Nephron progenitor cell (in vitro differentiated cells): ENCODE results near the gene ZSCAN26.

Experiments
- DNase-seq: peaks from one replicate; pipeline ENCODE4 v3.0.0; 2021
- H3K27ac Mint-ChIP-seq: 2 replicates; pipeline ENCODE4 v1.8.0; 2021; ENCODE audit warnings: mild to moderate bottlenecking, moderate library complexity, mixed read lengths
- H3K27me3 Mint-ChIP-seq: 2 replicates; pipeline ENCODE4 v1.8.0; 2021; ENCODE audit warnings: mild to moderate bottlenecking, low read depth, mixed read lengths; ENCODE audit not compliant: poor library complexity
- H3K36me3 Mint-ChIP-seq: 2 replicates; pipeline ENCODE4 v1.8.0; 2021; ENCODE audit warnings: low read depth, mixed read lengths
- H3K4me1 Mint-ChIP-seq: 2 replicates; pipeline ENCODE4 v1.8.0; 2021; ENCODE audit warnings: mixed read lengths
- H3K4me3 Mint-ChIP-seq: 2 replicates; pipeline ENCODE4 v1.8.0; 2021; ENCODE audit warnings: mild to moderate bottlenecking, moderate library complexity, mixed read lengths
- H3K9me3 Mint-ChIP-seq: 2 replicates; pipeline ENCODE4 v1.8.0; 2021; ENCODE audit warnings: mild to moderate bottlenecking, moderate library complexity, mixed read lengths
- CTCF ChIP-seq: fragments of 200-600 bp; sonication (generic); IDR thresholded peaks from 2 replicates; pipeline ENCODE4 v1.5.0; 2021; ENCODE audit warnings: antibody characterized with exemption

The ZSCAN26 gene

GRCh38 chr6:28264834-28265401 lies 2.0 kb upstream of the ZSCAN26 start:
- no peak overlapping the region for H3K4me3 Mint-ChIP-seq
- H3K36me3 Mint-ChIP-seq, result no peaks in the 10 kb centered on the region
- no peak for DNase-seq
- peaks cover 16% of the 10 kb centered on the region for H3K27me3 Mint-ChIP-seq
- H3K9me3 Mint-ChIP-seq, result no peaks in the 10 kb centered on the region
- H3K4me1 Mint-ChIP-seq, result peaks cover 8% of the 10 kb centered on the region
- no peak for TF ChIP-seq CTCF
- H3K27ac Mint-ChIP-seq, result no peak overlapping the region

GRCh38 chr6:28266563-28266961 lies 381 bp upstream of the ZSCAN26 start:
- Mint-ChIP-seq H3K36me3 (no peaks in the 10 kb centered on the region), H3K4me3 (no peak overlapping the region), H3K27me3 (peaks cover 7% of the 10 kb centered on the region), H3K9me3 (no peaks in the 10 kb centered on the region), H3K27ac (no peak overlapping the region), H3K4me1 (peaks cover 8% of the 10 kb centered on the region)
- no peak for TF ChIP-seq CTCF
- DNase-seq, result no peak

- H3K27me3 Mint-ChIP-seq, result no peaks in the 10 kb centered on the region
- H3K27ac Mint-ChIP-seq, result no peak overlapping the region
- H3K4me1 Mint-ChIP-seq, result peaks cover 8% of the 10 kb centered on the region
- H3K36me3 Mint-ChIP-seq, result peaks cover 10% of the 10 kb centered on the region
- no peak for DNase-seq
- TF ChIP-seq CTCF, result no peak
- no peaks in the 10 kb centered on the region for H3K9me3 Mint-ChIP-seq
- no peak overlapping the region for H3K4me3 Mint-ChIP-seq
These were observed 734 bp downstream of the ZSCAN26 start for GRCh38 chr6:28267695-28268059.

GRCh38 chr6:28269492-28269891 lies 2.5 kb downstream of the ZSCAN26 start:
- H3K9me3 Mint-ChIP-seq, result no peaks in the 10 kb centered on the region
- TF ChIP-seq CTCF, result no peak
- H3K4me1 Mint-ChIP-seq, result no peaks in the 10 kb centered on the region
- H3K36me3 Mint-ChIP-seq, result peaks cover 23% of the 10 kb centered on the region
- H3K27ac Mint-ChIP-seq, result no peak overlapping the region
- DNase-seq, result no peak
- H3K4me3 Mint-ChIP-seq, result no peak overlapping the region
- H3K27me3 Mint-ChIP-seq, result no peaks in the 10 kb centered on the region

GRCh38 chr6:28274888-28275287 lies 7.9 kb downstream of the ZSCAN26 start:
- TF ChIP-seq CTCF, result no peak
- no peak overlapping the region for H3K27ac Mint-ChIP-seq
- H3K36me3 Mint-ChIP-seq, result peaks cover 52% of the 10 kb centered on the region
- no peaks in the 10 kb centered on the region for H3K9me3 Mint-ChIP-seq
- no peaks in the 10 kb centered on the region for H3K4me1 Mint-ChIP-seq
- DNase-seq, result no peak
- no peaks in the 10 kb centered on the region for H3K27me3 Mint-ChIP-seq
- H3K4me3 Mint-ChIP-seq, result no peak overlapping the region

GRCh38 chr6:28277746-28278145 lies 10.8 kb downstream of the ZSCAN26 start:
- Mint-ChIP-seq H3K36me3 (peaks cover 49% of the 10 kb centered on the region), H3K27ac (no peak overlapping the region), H3K4me1 (peaks cover 11% of the 10 kb centered on the region), H3K27me3 (no peaks in the 10 kb centered on the region), H3K4me3 (no peak overlapping the region), H3K9me3 (no peaks in the 10 kb centered on the region)
- no peak for DNase-seq
- no peak for TF ChIP-seq CTCF
